SU-DHL-6 (cell line): Measurements from ENCODE around the gene SSRP1.

Experiments
- CTCF ChIP-seq: fragments of 200-600 bp; sonication (generic); IDR thresholded peaks from one replicate; pipeline ENCODE4 v1.5.1; 2017; ENCODE audit warnings: antibody characterized with exemption, mild to moderate bottlenecking, low read length, moderate library complexity; ENCODE audit not compliant: insufficient read depth, poor library complexity, severe bottlenecking
- EZH2phosphoT487 ChIP-seq: fragments of 200-600 bp; sonication (generic), shearing (Covaris generic); conservative IDR thresholded peaks from 2 replicates; pipeline ENCODE4 v1.6.1; 2018; ENCODE audit warnings: mild to moderate bottlenecking, antibody characterized with exemption, low read length, moderate library complexity, mixed read lengths

GRCh38 chr11:57310630-57311086 lies 25.0 kb downstream of the SSRP1 start:
- TF ChIP-seq CTCF (no peak), EZH2phosphoT487 (no peak)
